ENCODE measurements around the gene UBTF.
"Not testable (repeated sequence)": the region's sequence is repeated elsewhere in the genome, so short reads cannot be mapped to it uniquely, and the experiment has no call there.

Gene UBTF

GRCh38 chr17:44247440-44247841 lies 28.0 kb upstream of the UBTF start:
- DNase-seq, result no peak

- no peak for DNase-seq
These were observed 21.7 kb upstream of the UBTF start for GRCh38 chr17:44241106-44241624.

DNA sequence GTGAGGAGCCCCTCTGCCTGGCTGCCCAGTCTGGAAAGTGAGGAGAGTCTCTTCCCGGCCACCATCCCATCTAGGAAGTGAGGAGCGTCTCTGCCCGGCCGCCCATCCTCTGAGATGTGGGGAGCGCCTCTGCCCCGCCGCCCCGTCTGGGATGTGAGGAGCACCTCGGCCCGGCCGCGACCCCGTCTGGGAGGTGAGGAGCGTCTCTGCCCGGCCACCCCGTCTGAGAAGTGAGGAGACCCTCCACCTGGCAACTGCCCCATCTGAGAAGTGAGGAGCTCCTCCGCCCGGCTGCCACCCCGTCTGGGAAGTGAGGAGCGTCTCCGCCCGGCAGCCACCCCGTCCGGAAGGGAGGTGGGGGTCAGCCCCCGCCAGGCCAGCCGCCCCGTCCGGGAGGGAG lies 18.4 kb upstream of the UBTF start:
- not testable (repeated sequence) for DNase-seq

DNA sequence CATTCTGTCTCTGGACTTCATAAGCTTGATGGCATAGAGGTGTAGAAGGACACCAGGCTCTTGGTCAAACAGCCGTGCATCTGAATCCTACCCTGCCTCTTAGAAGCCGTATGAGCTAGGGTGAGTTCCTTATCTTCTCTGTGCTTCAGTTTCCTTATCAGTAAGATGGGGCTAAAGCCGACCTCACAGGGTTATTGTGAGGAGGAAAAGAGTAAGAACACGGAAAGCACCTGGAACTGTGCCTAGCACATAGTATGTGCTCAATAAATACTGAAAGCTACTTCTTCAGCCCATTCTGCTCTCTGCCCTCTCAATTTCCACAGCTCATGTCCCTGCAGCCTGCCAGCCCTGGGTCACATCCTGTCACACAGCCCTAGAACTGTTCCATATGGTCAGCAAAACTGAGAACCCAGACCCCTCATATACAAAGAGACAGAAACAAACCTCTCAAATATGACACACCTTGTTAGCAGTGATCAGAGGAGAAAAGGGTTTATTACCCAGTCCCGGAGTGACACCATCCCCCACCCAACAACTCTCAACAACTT lies 17.0 kb upstream of the UBTF start:
- no peak for DNase-seq

GRCh38 chr17:44235583-44235936 lies 16.1 kb upstream of the UBTF start:
- no peak for DNase-seq

- DNase-seq, result no peak
These were observed 14.1 kb upstream of the UBTF start for GRCh38 chr17:44233582-44233981.

- no peak for DNase-seq
These were observed 12.6 kb upstream of the UBTF start for GRCh38 chr17:44232061-44232460.

DNA sequence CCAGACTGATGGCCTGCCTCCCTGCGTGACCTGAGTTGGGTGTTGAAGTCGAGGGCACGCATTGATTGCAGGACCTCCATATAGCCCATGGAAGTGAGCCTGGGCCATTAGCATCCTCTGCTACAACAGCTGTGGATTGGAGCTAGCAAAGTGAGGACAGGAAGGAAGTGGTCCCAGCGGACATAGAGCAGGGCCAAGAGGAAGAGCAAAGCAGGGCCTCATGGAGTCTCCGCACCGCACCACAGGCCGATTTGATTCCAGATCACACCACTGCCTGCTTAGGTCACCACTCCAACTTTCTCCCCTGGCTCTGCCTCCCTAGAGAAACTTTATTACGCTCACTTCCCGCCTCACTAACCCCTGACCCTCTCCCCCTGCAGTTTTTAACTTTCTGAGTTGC lies 10.7 kb upstream of the UBTF start:
- DNase-seq, result no peak

DNA sequence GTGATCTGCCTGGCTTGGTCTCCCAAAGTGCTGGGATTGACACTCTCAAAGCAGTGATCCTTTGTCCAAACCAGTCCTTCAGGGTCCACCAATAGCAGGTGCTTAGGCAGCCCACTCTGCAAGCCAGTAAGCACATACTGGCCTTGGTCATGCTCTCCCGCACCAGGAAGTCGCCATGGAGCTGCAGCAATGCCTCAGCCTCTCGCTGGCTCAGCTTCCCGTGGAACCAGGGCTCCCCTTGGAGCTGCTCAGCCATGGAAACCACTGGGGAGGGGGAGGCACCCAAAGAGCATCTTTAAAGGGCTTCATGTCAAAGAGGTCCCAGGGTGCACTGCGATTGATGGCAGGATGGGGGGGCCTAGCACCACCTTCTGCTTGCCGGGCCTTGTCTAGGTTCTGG lies 9.6 kb upstream of the UBTF start:
- no peak for DNase-seq

GRCh38 chr17:44223541-44224071 lies 4.1 kb upstream of the UBTF start:
- DNase-seq, result no peak

DNA sequence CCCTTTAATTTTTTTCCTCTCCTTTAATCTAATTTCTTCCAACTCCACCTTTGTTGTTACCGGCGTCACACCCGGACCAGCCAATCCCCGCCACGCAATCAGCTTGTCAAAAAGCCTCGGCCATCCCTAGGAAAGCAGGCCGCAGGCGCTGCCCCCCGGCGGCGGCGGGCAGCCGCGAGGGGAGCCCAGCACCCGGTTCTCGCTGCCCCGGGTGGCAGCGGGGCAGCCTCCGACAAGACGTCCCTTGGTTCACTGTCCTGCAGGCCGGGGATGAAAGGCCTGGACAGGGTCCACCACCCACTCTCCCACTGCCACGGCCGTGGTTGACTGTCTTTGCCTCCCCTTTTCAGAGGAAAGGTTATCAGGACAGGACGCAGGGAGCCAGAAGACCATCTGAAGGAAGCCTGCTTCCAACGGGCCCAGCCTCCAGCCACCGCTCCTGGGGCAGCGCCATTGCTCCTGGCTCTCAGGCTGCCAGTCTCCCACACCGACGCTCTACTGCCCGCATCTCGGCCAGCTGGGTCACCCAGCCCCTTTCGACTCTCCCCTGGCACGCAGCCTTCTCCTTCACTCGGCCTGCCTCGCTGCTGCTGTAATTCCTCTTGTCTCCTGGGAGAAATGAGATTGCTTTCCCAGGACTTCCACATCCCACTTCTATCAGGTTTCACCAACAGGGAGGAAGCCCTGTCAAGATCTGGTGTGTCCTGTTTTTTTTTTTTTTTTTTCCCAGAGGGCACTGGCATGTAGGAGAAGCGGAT lies 2.8 kb upstream of the UBTF start:
- DNase-seq, result peak; percentile 68

- DNase-seq, result no peak
These were observed 2.3 kb upstream of the UBTF start for GRCh38 chr17:44221862-44222111.

DNA sequence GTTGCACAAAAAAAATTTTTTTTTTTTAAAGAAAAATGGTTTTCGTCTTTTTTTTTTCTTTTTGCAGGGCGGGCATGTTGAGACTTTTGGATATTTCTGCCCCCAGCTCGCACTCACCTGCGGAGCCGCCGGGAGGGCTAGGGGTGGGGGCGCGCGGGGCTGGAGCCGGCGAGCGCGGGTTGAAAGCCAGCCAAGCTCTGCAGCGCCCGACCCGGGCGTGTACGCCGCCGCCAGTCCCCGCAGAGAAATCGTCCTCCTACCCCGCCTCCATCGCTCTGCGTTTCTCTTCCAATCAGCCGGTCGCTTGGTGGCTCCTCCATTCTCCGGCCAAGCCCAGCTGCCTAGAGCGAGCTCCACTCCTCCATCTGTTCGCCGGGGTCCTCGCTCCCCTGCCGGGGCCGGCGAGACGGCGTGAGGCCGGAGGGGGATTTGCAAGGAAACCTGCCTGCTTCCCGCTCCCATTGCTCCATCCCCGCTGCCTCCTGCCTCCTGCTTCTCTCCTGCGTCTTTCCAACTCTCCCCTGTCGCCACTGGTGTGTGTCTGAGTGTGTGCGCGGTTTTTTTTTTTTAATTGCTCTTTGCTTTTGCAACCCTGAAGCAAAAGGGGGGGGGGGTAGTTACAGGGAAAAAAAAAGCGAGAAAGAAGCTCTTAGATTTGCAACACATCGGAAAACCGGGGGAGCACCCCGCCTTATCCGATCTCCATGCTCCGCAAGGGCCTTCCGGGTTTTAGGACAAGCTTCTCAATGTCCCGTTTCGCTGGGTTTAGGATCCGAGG lies 1.8 kb upstream of the UBTF start:
- peak; percentile 79 for DNase-seq

GRCh38 chr17:44220213-44221083 lies 973 bp upstream of the UBTF start:
- DNase-seq, result peak; percentile 63

DNA sequence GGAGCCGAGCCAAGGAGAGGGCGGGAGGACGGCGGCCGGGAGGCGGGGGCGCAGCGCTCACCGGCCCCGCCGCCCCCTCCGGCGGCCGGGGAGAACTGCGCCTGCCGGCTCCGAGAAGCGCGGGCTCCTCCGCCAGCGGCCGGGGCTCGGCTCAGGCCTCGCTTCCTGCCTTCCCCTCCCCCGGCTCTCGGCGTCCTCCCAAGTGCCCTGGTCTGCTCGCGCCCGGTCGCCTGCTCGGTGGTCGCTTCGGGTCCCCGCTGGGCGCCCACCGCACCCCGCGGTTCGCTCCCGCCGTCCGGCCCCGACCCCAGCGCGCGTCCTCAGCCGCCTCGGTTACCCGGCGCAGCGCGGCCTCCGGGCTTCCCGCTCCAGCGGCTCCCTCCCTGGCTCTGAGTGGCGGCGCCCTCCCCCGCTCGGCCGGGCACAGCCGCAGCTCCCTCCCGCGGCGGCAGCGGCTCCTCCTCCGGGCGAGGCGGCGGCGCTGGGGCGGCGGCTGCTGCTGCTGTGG lies 313 bp downstream of the UBTF start:
- DNase-seq, result peak; percentile 79

DNA sequence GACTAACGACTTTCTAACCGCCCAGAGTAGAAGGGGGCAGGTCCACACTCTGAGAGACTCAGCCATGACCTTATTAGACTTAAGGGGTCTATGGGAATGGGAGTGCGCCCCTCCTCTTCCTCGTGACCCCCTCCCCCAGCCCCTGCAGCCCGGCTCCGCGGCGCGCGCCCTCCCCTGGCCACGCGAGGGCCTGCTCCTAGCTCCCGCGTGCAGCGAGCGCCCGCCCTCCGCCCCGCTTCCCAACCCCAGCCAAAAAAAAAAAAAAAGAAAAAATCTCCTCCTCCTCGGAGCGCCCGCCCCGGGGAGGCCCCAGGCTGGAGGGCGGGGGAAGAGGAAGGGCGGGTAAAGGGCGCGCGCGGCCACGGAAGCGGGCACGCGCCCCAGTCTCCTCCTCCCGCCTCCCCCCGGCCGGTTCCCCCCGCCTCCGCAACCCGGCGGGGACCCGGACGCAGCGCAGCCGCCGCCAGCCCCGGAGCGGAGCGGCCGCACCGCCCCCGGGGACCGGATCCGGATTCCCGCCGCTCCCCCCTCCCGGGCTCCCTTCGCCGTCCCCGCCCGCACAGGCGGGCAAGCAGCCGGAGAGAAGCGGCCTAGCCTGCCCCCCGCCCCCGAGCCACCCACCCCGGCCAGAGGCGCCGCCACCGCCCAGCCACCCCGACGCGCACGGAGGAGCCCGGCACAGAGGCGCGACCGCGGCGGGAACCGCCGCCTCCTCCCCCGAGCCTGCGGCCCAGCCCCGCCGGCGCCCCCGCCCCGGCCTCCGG lies 949 bp downstream of the UBTF start:
- peak; percentile 93 for DNase-seq

DNA sequence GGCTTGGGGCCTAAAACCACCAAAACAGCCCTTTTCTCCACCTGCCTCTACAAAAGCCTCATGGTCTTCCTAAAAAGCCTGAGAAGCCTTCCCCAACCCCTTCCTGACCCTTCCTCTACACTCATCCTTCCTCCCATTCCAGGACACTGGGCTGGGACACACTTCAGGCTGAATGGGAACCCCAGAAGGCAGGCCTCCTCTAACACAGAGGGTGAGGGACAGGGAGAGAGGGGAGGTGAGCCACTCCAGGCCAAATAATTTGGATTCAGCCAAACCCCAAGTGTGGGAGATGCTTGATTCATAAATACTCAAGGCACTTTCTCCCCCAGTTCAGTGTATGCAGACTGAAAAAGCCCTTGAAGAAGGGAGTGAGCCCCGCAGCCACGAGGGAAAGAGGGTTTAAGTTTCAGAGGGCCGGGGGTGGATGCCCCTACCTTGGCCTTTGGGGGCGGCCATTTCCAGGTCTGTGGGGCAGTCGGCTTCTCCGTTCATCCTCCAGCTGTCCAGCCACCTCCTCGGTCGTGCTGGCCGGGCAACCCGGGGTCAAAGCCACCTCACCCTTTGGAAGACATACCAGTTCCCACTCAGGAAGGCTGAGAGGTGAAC lies 1.6 kb downstream of the UBTF start:
- no peak for DNase-seq

- DNase-seq, result peak; percentile 65
These were observed 2.8 kb downstream of the UBTF start for GRCh38 chr17:44216694-44217093.

GRCh38 chr17:44216173-44216572 lies 3.3 kb downstream of the UBTF start:
- DNase-seq, result peak; percentile 80

- DNase-seq, result no peak
These were observed 4.6 kb downstream of the UBTF start for GRCh38 chr17:44214896-44215295.

GRCh38 chr17:44214230-44214494 lies 5.3 kb downstream of the UBTF start:
- no peak for DNase-seq

Data from activated CD4-positive, alpha-beta T cell treated with anti-CD3 and anti-CD28 coated beads, Interleukin-10, Interleukin-2, amounts not matched to agents 100 ng/mL and 50 ng/mL, durations not matched to agents 16 hours and 8 hours (primary cell).